ENCODE measurements around the gene GPR21.

Gene GPR21

DNA sequence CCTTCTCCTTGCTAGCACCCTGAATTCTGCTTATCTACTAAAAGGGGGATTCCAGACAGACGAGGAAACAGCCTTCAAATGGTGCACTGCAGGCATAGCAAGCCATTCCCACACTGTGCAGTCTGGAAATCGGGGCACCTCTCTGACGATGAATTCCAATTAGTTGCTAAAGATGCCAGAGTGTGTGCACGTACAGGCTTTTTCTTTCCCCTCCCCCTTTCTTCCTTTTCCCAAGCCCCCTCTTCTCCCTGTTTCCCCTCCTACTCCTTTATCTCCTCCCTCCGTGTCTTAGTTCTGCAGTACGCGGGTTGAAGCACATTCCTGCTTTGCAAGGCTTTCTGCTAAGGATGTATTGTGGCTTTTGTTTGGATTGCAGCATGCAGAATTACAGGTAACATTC lies at the start of gene GPR21:
TSS of gene GPR21 (plus strand) at position 316 of the 400 bp plus-strand sequence. CDS start 900 bp downstream, outside the sequence.
- DNase-seq (ENCODE audit: low read depth, low spot score) = no peak

- DNase-seq (ENCODE audit: low read depth, low spot score) = no peak
Observed at GRCh38 chr9:122986010-122986409, 47.5 kb upstream of the GPR21 start.

- no peak for DNase-seq (ENCODE audit: low read depth, low spot score)
Observed at GRCh38 chr9:122988141-122988540, 45.3 kb upstream of the GPR21 start.

DNA sequence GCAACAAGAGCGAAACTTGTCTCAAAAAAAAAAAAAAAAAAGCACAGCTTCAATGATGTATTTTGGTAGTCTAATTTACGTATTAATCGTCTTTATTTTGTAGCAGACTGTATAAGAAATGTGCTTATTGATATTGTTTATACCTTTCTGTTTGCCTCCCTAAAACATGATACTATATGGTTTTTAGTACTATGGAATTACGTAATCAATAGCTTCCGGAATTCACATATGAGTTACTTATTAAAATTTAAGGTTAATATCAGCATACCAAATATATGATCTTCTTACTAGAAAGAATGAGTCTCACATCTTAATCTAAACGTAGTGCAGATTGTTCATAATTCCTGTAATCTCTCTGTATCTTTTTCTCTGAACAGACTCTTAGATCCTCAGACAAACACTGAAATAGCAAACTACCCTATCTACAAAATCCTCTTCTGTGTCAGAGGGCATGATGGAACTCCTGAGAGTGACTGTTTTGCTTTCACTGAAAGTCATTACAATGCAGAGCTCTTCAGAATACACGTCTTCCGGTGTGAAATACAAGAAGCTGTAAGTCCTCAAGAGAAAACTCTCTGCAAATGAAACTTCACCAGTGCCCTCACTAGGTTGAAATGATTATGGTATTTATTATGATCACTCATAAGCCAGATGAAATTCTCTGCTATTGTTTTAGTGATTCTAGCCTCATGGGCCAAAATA lies 44.4 kb upstream of the GPR21 start:
- DNase-seq (ENCODE audit: low read depth, low spot score) = no peak

- DNase-seq (ENCODE audit: low read depth, low spot score) = peak; percentile 7
Observed at GRCh38 chr9:122991370-122991830, 42.1 kb upstream of the GPR21 start.

DNA sequence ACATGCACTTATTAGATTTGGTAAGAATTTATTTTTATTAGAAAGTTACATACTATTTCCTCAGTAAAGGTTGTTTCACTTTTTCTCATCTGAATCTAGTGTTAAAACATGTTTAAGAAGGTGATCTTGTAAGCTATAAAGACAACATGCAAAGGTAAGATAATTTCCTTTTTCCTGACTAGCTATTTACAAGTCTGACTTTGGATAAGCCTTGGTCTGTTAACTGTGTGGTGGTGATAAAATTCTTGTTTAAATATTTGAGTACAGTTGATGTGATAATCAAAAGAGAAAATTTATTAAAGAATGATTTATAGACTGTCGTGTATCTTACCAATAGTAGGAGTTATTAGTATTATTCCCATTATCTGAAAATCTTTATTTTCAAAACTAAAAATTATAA lies 36.9 kb upstream of the GPR21 start:
- no peak for DNase-seq (ENCODE audit: low read depth, low spot score)

GRCh38 chr9:122998448-122998847 lies 35.0 kb upstream of the GPR21 start:
- no peak for DNase-seq (ENCODE audit: low read depth, low spot score)

DNA sequence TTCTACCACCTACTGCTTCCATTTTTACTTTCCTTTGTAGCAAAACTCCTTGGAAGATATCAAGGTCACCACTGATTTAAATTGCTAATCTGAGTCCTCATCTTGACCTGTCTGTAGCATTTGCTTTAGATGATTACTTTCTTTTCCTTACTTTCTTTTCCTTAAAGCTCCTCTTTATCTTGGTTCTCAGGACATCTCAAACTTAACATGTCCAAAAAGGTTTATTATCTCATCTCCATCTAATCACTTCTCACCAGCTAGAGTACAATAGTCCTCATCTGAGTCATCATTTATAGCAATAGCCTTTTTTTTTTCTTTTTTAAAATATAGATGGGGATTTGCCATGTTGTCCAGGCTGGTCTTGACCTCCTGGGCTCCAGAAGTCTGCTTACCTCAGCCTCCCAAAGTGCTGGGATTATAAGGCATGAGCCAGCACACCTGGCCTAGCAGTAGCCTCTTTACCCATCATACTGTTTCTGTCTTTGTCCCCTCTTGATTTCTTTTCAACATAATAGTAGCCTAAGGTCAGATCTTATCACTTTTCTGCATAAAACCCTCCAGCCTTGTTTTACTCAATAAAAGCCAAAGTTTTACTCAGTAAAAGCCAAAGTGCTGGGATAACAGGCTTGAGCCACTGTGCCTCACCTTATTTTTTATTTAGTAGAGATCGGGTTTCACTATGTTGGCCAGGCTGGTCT lies 32.9 kb upstream of the GPR21 start:
- no peak for DNase-seq (ENCODE audit: low read depth, low spot score)

- no peak for DNase-seq (ENCODE audit: low read depth, low spot score)
Observed at GRCh38 chr9:123002754-123003153, 30.7 kb upstream of the GPR21 start.

GRCh38 chr9:123003466-123003865 lies 30.0 kb upstream of the GPR21 start:
- DNase-seq (ENCODE audit: low read depth, low spot score) = no peak

- DNase-seq (ENCODE audit: low read depth, low spot score) = no peak
Observed at GRCh38 chr9:123005964-123006363, 27.5 kb upstream of the GPR21 start.

GRCh38 chr9:123007269-123007668 lies 26.2 kb upstream of the GPR21 start:
- DNase-seq (ENCODE audit: low read depth, low spot score) = no peak

GRCh38 chr9:123008909-123009308 lies 24.6 kb upstream of the GPR21 start:
- DNase-seq (ENCODE audit: low read depth, low spot score) = no peak

GRCh38 chr9:123011380-123011779 lies 22.1 kb upstream of the GPR21 start:
- DNase-seq (ENCODE audit: low read depth, low spot score) = no peak

GRCh38 chr9:123011878-123012528 lies 21.5 kb upstream of the GPR21 start:
- no peak for DNase-seq (ENCODE audit: low read depth, low spot score)

- DNase-seq (ENCODE audit: low read depth, low spot score) = no peak
Observed at GRCh38 chr9:123016631-123017030, 16.8 kb upstream of the GPR21 start.

- DNase-seq (ENCODE audit: low read depth, low spot score) = no peak
Observed at GRCh38 chr9:123020796-123021195, 12.7 kb upstream of the GPR21 start.

- DNase-seq (ENCODE audit: low read depth, low spot score) = no peak
Observed at GRCh38 chr9:123026425-123026824, 7.0 kb upstream of the GPR21 start.

- no peak for DNase-seq (ENCODE audit: low read depth, low spot score)
Observed at GRCh38 chr9:123027517-123027916, 6.0 kb upstream of the GPR21 start.

DNA sequence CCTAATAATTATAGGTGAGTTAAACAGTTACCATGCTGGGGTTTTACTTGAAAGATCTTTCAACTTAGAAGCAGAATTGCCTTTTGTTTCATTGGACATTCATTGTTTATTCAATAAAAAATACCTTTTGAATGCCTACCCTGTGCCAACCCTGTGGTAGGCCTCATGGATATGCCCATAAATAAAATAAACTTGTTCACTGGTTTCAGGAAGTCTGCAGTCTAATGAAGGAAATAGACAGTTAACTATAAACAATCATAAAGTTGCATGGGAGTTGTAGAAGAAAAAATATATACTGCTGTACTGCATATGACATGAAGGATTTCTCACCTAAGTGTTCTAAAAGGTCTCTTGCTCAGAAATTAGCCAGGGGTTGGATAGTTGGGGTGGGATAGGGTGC lies 5.3 kb upstream of the GPR21 start:
- no peak for DNase-seq (ENCODE audit: low read depth, low spot score)

DNA sequence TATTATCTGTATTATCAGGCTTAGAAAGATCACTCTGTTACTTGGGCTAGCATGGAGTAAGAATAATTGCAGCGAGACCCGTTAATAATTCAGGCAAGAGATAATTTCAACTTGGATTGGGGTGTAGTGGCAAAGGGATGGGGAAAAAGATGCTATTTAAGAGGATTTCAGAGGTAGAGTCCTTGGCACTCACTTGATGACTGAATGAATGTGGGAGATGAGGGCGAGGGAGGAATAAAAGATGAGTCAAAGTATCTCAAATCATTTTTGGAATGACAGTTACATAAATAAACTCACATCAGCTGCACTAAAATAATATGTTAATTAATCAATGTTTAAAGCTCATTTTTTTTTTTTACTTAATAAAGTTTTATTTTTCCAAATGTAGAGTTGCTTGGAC lies 4.5 kb upstream of the GPR21 start:
- no peak for DNase-seq (ENCODE audit: low read depth, low spot score)

- DNase-seq (ENCODE audit: low read depth, low spot score) = no peak
Observed at GRCh38 chr9:123031963-123032362, 1.5 kb upstream of the GPR21 start.
